Breast epithelium (tissue), 4 donors: ENCODE measurements around the gene TMEM178B. TPM values are rescaled to one million over a fixed set of nuclear protein-coding genes. Genes with fewer than 3 reads are reported as not detected.
"Not testable (repeated sequence)": the region's sequence is repeated elsewhere in the genome, so short reads cannot be mapped to it uniquely, and the experiment has no call there.

Experiments
- DNase-seq, 2 donors: peaks; one replicate each; pipeline ENCODE4 v3.0.0-alpha.2; 2019; ENCODE audit warnings: low spot score in 2 of 2
- H3K27ac ChIP-seq, 2 donors: fragments of 200-600 bp; sonication (generic) in 1 of 2; one replicate each; pipeline ENCODE4 v1.5.1; 2016 to 2019; ENCODE audit warnings: mild to moderate bottlenecking in 1 of 2
- H3K27me3 ChIP-seq, 2 donors: fragments of 200-600 bp; sonication (generic) in 1 of 2; one replicate each; pipeline versions ENCODE4 v1.5.1 to v1.6.0; 2017 to 2019; ENCODE audit warnings: control low read depth in 1 of 2, mild to moderate bottlenecking in 1 of 2
- H3K36me3 ChIP-seq: fragments of 200-600 bp; one replicate; pipeline ENCODE4 v1.5.1; 2019
- H3K4me1 ChIP-seq, 2 donors: fragments of 200-600 bp; sonication (generic); one replicate each; pipeline ENCODE4 v1.5.1; 2016 to 2019; ENCODE audit warnings: control low read depth in 1 of 2
- H3K4me3 ChIP-seq, 3 donors: fragments of 200-600 bp; sonication (generic); 1 replicate in 2 of 3; 2 replicates in 1 of 3; pipeline ENCODE4 v1.5.1; 2016 to 2019; ENCODE audit warnings: mild to moderate bottlenecking in 3 of 3, moderate library complexity in 2 of 3
- H3K9me3 ChIP-seq, 2 donors: fragments of 200-600 bp; sonication (generic) in 1 of 2; one replicate each; pipeline ENCODE4 v1.5.1; 2016 to 2019; ENCODE audit warnings: control low read depth in 1 of 2
- CTCF ChIP-seq, 3 donors: fragments of 450-650 bp; IDR thresholded peaks; one replicate each; pipeline ENCODE4 v1.5.1; 2016 to 2017; ENCODE audit warnings: antibody characterized with exemption in 3 of 3, mild to moderate bottlenecking in 3 of 3, moderate library complexity in 3 of 3
- POLR2A ChIP-seq: fragments of 450-650 bp; IDR thresholded peaks from one replicate; pipeline ENCODE4 v1.6.1; 2016; ENCODE audit warnings: antibody characterized with exemption, mild to moderate bottlenecking, moderate library complexity
- POLR2AphosphoS5 ChIP-seq, 3 donors: sonication (generic); formaldehyde crosslinking; IDR thresholded peaks; one replicate each; pipeline ENCODE4 v1.6.1; 2017; ENCODE audit warnings: antibody characterized with exemption in 3 of 3
- intact Hi-C: fragments of 100-400 bp; cut with DNase I; formaldehyde crosslinking; loops from one replicate; pipeline ENCODE4 v1.15.1; 2023; ENCODE audit warnings: low total_unique reads
- total RNA-seq, 3 donors: library from RNA; depleted of rRNA; stranded (reverse); fragments of >200 nt; gene quantifications; one replicate each; pipeline ENCODE4 v1.1.0, GENCODE V29; 2016

The TMEM178B gene
- total RNA-seq, 3 donors from 2014 or later, result 0.33 to 0.88 (median 0.64) TPM

- no peak for TF ChIP-seq POLR2AphosphoS5 (IDR thresholded peaks at IDR 0.05)
- TF ChIP-seq CTCF (IDR thresholded peaks at IDR 0.05), result no peak
- TF ChIP-seq POLR2A, result no peak
Measured at GRCh38 chr7:141193066-141193465, 119.2 kb downstream of the TMEM178B start.

GRCh38 chr7:141195722-141196121 is 121.9 kb downstream of the TMEM178B start:
- H3K9me3 ChIP-seq, H3K36me3 ChIP-seq, H3K27me3 ChIP-seq, H3K4me1 ChIP-seq, DNase-seq, H3K27ac ChIP-seq, intact Hi-C loops, H3K4me3 ChIP-seq: not testable (repeated sequence)

More at GRCh38 chr7:141193066-141193465, 119.2 kb downstream of the TMEM178B start:
- no peaks in the 10 kb centered on the region for H3K27me3 ChIP-seq
- H3K27ac ChIP-seq, result no peak overlapping the region
- H3K4me3 ChIP-seq, result no peak overlapping the region
- H3K36me3 ChIP-seq, result no peaks in the 10 kb centered on the region
- DNase-seq, result no peak
- H3K9me3 ChIP-seq, result no peaks in the 10 kb centered on the region
- no peaks in the 10 kb centered on the region for H3K4me1 ChIP-seq
- intact Hi-C loops, result no loop called here

- no peaks in the 10 kb centered on the region for H3K27me3 ChIP-seq
- no peaks in the 10 kb centered on the region for H3K36me3 ChIP-seq
- intact Hi-C loops, result no loop called here
- TF ChIP-seq POLR2A, result no peak
- TF ChIP-seq POLR2AphosphoS5 (IDR thresholded peaks at IDR 0.05), result no peak
- TF ChIP-seq CTCF (IDR thresholded peaks at IDR 0.05), result no peak
- DNase-seq, result no peak
- no peaks in the 10 kb centered on the region for H3K4me1 ChIP-seq
- no peak overlapping the region for H3K27ac ChIP-seq
- no peak overlapping the region for H3K4me3 ChIP-seq
- no peaks in the 10 kb centered on the region for H3K9me3 ChIP-seq
Measured at GRCh38 chr7:141198194-141198958, 124.5 kb downstream of the TMEM178B start.

- no peaks in the 10 kb centered on the region for H3K36me3 ChIP-seq
- no peaks in the 10 kb centered on the region for H3K27me3 ChIP-seq
- H3K9me3 ChIP-seq, result no peaks in the 10 kb centered on the region
- no peak overlapping the region for H3K4me3 ChIP-seq
- TF ChIP-seq POLR2A (no peak), CTCF (IDR thresholded peaks at IDR 0.05) (no peak), POLR2AphosphoS5 (IDR thresholded peaks at IDR 0.05) (no peak)
- no peak overlapping the region for H3K27ac ChIP-seq
- intact Hi-C loops, result no loop called here
- H3K4me1 ChIP-seq, result no peaks in the 10 kb centered on the region
- DNase-seq, result no peak
Measured at GRCh38 chr7:141200191-141201108, 126.6 kb downstream of the TMEM178B start.

- Histone ChIP-seq H3K36me3 (no peaks in the 10 kb centered on the region), H3K27ac (no peak overlapping the region), H3K4me3 (no peak overlapping the region), H3K4me1 (no peaks in the 10 kb centered on the region), H3K27me3 (no peaks in the 10 kb centered on the region), H3K9me3 (no peaks in the 10 kb centered on the region)
- TF ChIP-seq CTCF (IDR thresholded peaks at IDR 0.05) (no peak), POLR2AphosphoS5 (IDR thresholded peaks at IDR 0.05) (no peak), POLR2A (no peak)
- intact Hi-C loops, result no loop called here
- DNase-seq, result no peak
Measured at GRCh38 chr7:141201145-141201885, 127.5 kb downstream of the TMEM178B start.
